Glutamatergic neuron (in vitro differentiated cells): ENCODE results near the gene PTK6. TPM values are rescaled to one million over a fixed set of nuclear protein-coding genes. Genes with fewer than 3 reads are reported as not detected.
"Not testable (repeated sequence)": the region's sequence is repeated elsewhere in the genome, so short reads cannot be mapped to it uniquely, and the experiment has no call there.

Source experiments
- DNase-seq: peaks from one replicate; pipeline ENCODE4 v3.0.0; 2022
- H3K27ac Mint-ChIP-seq: one replicate; pipeline ENCODE4 v1.8.0; 2020; ENCODE audit warnings: mild to moderate bottlenecking, mixed read lengths, inconsistent platforms; ENCODE audit not compliant: unreplicated experiment
- H3K27me3 Mint-ChIP-seq: one replicate; pipeline ENCODE4 v1.8.0; 2020; ENCODE audit warnings: mild to moderate bottlenecking, moderate library complexity, mixed read lengths, inconsistent platforms; ENCODE audit not compliant: unreplicated experiment
- H3K36me3 Mint-ChIP-seq: one replicate; pipeline ENCODE4 v1.8.0; 2020; ENCODE audit warnings: mild to moderate bottlenecking, mixed read lengths, inconsistent platforms; ENCODE audit not compliant: unreplicated experiment
- H3K4me1 Mint-ChIP-seq: one replicate; pipeline ENCODE4 v1.8.0; 2020; ENCODE audit warnings: mild to moderate bottlenecking, low read depth, mixed read lengths, inconsistent platforms; ENCODE audit not compliant: unreplicated experiment
- H3K4me3 Mint-ChIP-seq: one replicate; pipeline ENCODE4 v1.8.0; 2020; ENCODE audit warnings: mild to moderate bottlenecking, mixed read lengths, inconsistent platforms; ENCODE audit not compliant: unreplicated experiment
- H3K9me3 Mint-ChIP-seq: one replicate; pipeline ENCODE4 v1.8.0; 2020; ENCODE audit warnings: mild to moderate bottlenecking, moderate library complexity, mixed read lengths, inconsistent platforms; ENCODE audit not compliant: unreplicated experiment
- total RNA-seq: library from RNA; stranded (reverse); fragmentation: NEBNext Ultra II Directional; extraction: Animal tissue kit (Norgen Biotek cat#: 25700); gene quantifications from one replicate; pipeline ENCODE4 v1.2.1, GENCODE V29; 2021; ENCODE audit not compliant: unreplicated experiment
- TF ChIP-seq, protein P1 (sequence below): fragments of 200-600 bp; sonication (generic); IDR thresholded peaks from one replicate; pipeline ENCODE4 v1.5.0; 2021; ENCODE audit not compliant: partially characterized antibody, unreplicated experiment

The PTK6 gene
- total RNA-seq, 1 donor from 2014 or later: 0.17 TPM

- Mint-ChIP-seq H3K4me3 (peak overlapping the region; percentile 88), H3K36me3 (no peaks in the 10 kb centered on the region), H3K9me3 (peaks cover 3% of the 10 kb centered on the region), H3K27ac (no peak overlapping the region), H3K27me3 (peaks cover 1% of the 10 kb centered on the region), H3K4me1 (peaks cover 2% of the 10 kb centered on the region)
- TF ChIP-seq, protein P1, sequence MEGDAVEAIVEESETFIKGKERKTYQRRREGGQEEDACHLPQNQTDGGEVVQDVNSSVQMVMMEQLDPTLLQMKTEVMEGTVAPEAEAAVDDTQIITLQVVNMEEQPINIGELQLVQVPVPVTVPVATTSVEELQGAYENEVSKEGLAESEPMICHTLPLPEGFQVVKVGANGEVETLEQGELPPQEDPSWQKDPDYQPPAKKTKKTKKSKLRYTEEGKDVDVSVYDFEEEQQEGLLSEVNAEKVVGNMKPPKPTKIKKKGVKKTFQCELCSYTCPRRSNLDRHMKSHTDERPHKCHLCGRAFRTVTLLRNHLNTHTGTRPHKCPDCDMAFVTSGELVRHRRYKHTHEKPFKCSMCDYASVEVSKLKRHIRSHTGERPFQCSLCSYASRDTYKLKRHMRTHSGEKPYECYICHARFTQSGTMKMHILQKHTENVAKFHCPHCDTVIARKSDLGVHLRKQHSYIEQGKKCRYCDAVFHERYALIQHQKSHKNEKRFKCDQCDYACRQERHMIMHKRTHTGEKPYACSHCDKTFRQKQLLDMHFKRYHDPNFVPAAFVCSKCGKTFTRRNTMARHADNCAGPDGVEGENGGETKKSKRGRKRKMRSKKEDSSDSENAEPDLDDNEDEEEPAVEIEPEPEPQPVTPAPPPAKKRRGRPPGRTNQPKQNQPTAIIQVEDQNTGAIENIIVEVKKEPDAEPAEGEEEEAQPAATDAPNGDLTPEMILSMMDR: peak; percentile 25
- DNase-seq: peak; percentile 48
These were observed 35.8 kb upstream of the PTK6 start for GRCh38 chr20:63572788-63573646.

DNA sequence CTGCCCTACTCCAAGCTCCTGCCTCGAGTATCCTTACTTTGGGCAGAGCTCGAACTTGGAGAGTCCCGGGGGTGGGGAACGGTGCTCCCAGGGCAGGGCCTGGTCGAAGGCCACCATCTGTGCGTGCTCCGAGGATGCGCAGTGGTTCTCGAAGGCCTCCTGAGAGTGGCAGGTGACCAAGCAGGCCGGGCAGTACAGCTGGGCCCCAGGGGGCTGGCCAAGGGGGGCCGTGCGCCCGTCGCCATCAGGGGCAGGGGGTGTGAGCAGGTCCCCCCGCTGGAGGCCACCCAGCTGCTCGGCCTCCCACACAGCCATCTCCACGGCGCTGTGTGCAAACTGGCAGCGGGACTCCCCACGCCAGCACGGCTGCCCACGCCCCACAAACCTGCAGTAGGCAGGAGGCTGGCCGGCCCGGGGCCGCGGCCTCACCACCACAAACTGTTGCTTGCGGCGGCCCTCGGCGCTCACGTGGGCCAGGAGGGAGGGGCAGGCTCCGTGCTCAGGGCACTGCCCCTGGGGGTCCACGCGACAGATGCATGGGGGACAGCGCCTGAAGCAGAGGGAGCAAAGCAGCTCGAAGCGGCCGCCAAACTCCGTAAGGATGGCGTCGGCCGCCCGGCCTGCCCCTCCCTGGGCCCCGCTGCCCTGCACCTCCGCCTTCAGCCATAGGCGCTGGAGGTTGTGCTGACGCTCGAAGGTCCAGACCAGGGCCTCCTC, 35.1 kb upstream of the PTK6 start:
- Mint-ChIP-seq H3K4me3 (no peak overlapping the region), H3K27me3 (peaks cover 1% of the 10 kb centered on the region), H3K4me1 (peaks cover 2% of the 10 kb centered on the region), H3K9me3 (peaks cover under 1% of the 10 kb centered on the region), H3K27ac (no peak overlapping the region), H3K36me3 (no peaks in the 10 kb centered on the region)
- TF ChIP-seq, protein P1: no peak
- DNase-seq: no peak

DNA sequence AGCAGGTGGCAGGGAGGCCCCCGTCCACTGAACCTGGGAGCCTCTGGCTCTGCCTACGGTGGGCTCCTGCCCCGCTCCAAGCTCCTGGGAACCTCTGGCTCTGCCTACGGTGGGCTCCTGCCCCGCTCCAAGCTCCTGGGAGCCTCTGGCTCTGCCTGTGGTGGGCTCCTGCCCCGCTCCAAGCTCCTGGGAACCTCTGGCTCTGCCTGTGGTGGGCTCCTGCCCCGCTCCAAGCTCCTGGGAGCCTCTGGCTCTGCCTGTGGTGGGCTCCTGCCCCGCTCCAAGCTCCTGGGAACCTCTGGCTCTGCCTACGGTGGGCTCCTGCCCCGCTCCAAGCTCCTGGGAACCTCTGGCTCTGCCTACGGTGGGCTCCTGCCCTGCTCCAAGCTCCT, 33.9 kb upstream of the PTK6 start:
- H3K4me3 Mint-ChIP-seq, H3K36me3 Mint-ChIP-seq, H3K9me3 Mint-ChIP-seq: not testable (repeated sequence)

GRCh38 chr20:63570281-63571086, 33.3 kb upstream of the PTK6 start:
- H3K4me1 Mint-ChIP-seq: peaks cover under 1% of the 10 kb centered on the region
- no peaks in the 10 kb centered on the region for H3K9me3 Mint-ChIP-seq
- peaks cover 1% of the 10 kb centered on the region for H3K27me3 Mint-ChIP-seq
- H3K4me3 Mint-ChIP-seq: no peak overlapping the region
- no peak overlapping the region for H3K27ac Mint-ChIP-seq
- no peaks in the 10 kb centered on the region for H3K36me3 Mint-ChIP-seq
- TF ChIP-seq, protein P1: no peak
- DNase-seq: no peak

More for the DNA sequence above, 33.9 kb upstream of the PTK6 start:
- H3K27ac Mint-ChIP-seq, H3K27me3 Mint-ChIP-seq, DNase-seq, H3K4me1 Mint-ChIP-seq: not testable (repeated sequence)
